A549 treated with CORT108297 at 1 μM for 4 hours (cell line): ENCODE results near the gene SPATA9. TPM values are rescaled to one million over a fixed set of nuclear protein-coding genes. Genes with fewer than 3 reads are reported as not detected.

ENCODE experiments used
- total RNA-seq: library from RNA; stranded (reverse); fragments of 200-300 nt; extraction: Qiagen RNA extraction; gene quantifications from 5 replicates; pipeline ENCODE4 v1.2.3, GENCODE V29; 2022

SPATA9 gene
- not detected in 5 replicates for total RNA-seq

GRCh38 chr5:95682891-95683290 lies at the start of gene SPATA9:
TSS of gene SPATA9 (minus strand) at chr5:95682991. CDS start at chr5:95682854, 137 bp downstream.

GRCh38 chr5:95730730-95731570 lies 48.2 kb upstream of the SPATA9 start, which contains the start of gene RHOBTB3:
TSS of gene RHOBTB3 (plus strand) at chr5:95731336. CDS start at chr5:95731683, 347 bp downstream.

DNA sequence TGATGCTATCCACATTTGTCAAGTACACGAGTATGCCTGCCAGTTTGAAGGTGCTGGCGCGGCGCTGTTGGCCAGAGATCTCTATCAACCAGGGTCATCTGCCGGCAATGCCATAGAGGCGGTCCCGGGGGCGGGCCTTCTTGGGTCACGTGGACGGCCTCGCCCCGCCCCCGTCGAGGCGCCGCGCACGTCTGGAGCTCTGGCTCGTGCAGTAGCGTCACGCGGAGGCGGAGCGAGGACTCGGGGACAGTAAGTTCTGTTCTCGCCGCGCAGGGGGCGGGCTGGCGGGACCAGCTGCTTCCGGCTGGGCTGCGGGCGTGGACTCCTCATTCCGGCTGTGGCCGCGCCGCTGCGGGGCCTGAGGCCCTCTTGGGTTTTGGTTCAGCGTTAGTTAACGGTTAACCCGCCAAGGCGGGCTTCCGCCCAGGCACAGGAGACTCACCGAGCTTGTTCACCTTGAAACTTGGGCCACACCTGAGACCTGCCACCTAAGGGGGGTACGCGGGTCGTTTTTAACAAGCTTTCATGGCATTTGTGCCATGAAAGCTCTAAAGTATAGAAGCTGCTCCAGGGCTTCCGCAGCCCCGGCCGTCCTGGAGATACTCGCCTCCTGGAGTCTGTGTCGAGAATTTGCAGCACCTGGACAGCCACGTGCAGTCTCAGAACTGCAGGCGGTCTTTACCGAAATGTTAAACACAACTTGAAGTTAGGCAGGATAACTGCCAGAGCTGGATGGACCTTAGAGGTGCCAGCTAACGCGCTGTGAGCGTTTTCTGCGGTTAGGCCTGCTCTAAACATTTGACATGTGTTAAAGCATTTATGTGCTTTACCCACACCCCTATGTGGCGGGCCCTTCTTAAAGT lies 36.0 kb downstream of the SPATA9 start, which contains the start of gene RFESD:
TSS of gene RFESD (plus strand) at position 209 of the 863 bp plus-strand sequence. CDS start 5,495 bp downstream, outside the sequence.

GRCh38 chr5:95620030-95620869 lies 62.5 kb downstream of the SPATA9 start, which contains the start of gene GPR150:
TSS of gene GPR150 (plus strand) at chr5:95620087. CDS start at chr5:95620276, 189 bp downstream.

Other genes with a start within 250 kb of the SPATA9 start
- 16.6 to 24.1 TPM (median 23.2 TPM) in 5 replicates for gene SKIC3, start 128.0 kb downstream of the SPATA9 start, total RNA-seq
- 6.3 to 8.2 TPM (median 8.1 TPM) in 5 replicates for gene ARSK, start 127.9 kb downstream of the SPATA9 start, total RNA-seq
- gene GPR150, start 62.9 kb downstream of the SPATA9 start, total RNA-seq = 0.07 to 0.21 TPM (median 0.08 TPM) in 5 replicates
- 2.1 to 3.1 TPM (median 2.4 TPM) in 5 replicates for gene RFESD, start 36.2 kb downstream of the SPATA9 start, total RNA-seq
- 6.0 to 8.7 TPM (median 8.1 TPM) in 5 replicates for gene RHOBTB3, start 48.3 kb upstream of the SPATA9 start, total RNA-seq
- 50.6 to 94.5 TPM (median 58.6 TPM) in 5 replicates for gene GLRX, start 139.7 kb upstream of the SPATA9 start, total RNA-seq